ENCODE measurements around the gene SLC16A3. TPM values are rescaled to one million over a fixed set of nuclear protein-coding genes. Genes with fewer than 3 reads are reported as not detected.

The SLC16A3 gene
- total RNA-seq, 1 donor = 105 TPM

- Histone ChIP-seq H3K9me3 (ENCODE audit: low read depth, low read length) (no peaks in the 10 kb centered on the region), H3K4me3 (ENCODE audit: low read length) (no peak overlapping the region), H3K27me3 (ENCODE audit: insufficient read depth, low read length) (no peaks in the 10 kb centered on the region), H3K4me1 (ENCODE audit: insufficient read depth, low read length) (peaks cover 66% of the 10 kb centered on the region)
Observed at GRCh38 chr17:82269882-82270500, 41.1 kb downstream of the SLC16A3 start.

GRCh38 chr17:82270651-82271050 lies 41.8 kb downstream of the SLC16A3 start:
- no peaks in the 10 kb centered on the region for H3K9me3 ChIP-seq (ENCODE audit: low read depth, low read length)
- no peak overlapping the region for H3K4me3 ChIP-seq (ENCODE audit: low read length)
- no peaks in the 10 kb centered on the region for H3K27me3 ChIP-seq (ENCODE audit: insufficient read depth, low read length)
- peaks cover 66% of the 10 kb centered on the region for H3K4me1 ChIP-seq (ENCODE audit: insufficient read depth, low read length)

GRCh38 chr17:82271401-82271800 lies 42.6 kb downstream of the SLC16A3 start:
- no peak overlapping the region for H3K4me3 ChIP-seq (ENCODE audit: low read length)
- H3K27me3 ChIP-seq (ENCODE audit: insufficient read depth, low read length) = no peaks in the 10 kb centered on the region
- peaks cover 66% of the 10 kb centered on the region for H3K4me1 ChIP-seq (ENCODE audit: insufficient read depth, low read length)
- H3K9me3 ChIP-seq (ENCODE audit: low read depth, low read length) = no peaks in the 10 kb centered on the region

- Histone ChIP-seq H3K9me3 (ENCODE audit: low read depth, low read length) (no peaks in the 10 kb centered on the region), H3K4me1 (ENCODE audit: insufficient read depth, low read length) (peaks cover 56% of the 10 kb centered on the region), H3K27me3 (ENCODE audit: insufficient read depth, low read length) (no peaks in the 10 kb centered on the region), H3K4me3 (ENCODE audit: low read length) (peak overlapping the region; percentile 63)
Observed at GRCh38 chr17:82272495-82273326, 43.9 kb downstream of the SLC16A3 start.

GRCh38 chr17:82273327-82274133 lies 44.7 kb downstream of the SLC16A3 start, which contains the start of gene CSNK1D:
CSNK1D (minus strand) TSS chr17:82273700; CDS start chr17:82273381, 319 bp downstream.
- Histone ChIP-seq H3K4me1 (ENCODE audit: insufficient read depth, low read length) (peaks cover 51% of the 10 kb centered on the region), H3K27me3 (ENCODE audit: insufficient read depth, low read length) (no peaks in the 10 kb centered on the region), H3K9me3 (ENCODE audit: low read depth, low read length) (no peaks in the 10 kb centered on the region), H3K4me3 (ENCODE audit: low read length) (peak within 1 kb of the TSS; percentile 63)

GRCh38 chr17:82274134-82275020 lies 45.5 kb downstream of the SLC16A3 start:
- Histone ChIP-seq H3K4me1 (ENCODE audit: insufficient read depth, low read length) (peaks cover 51% of the 10 kb centered on the region), H3K9me3 (ENCODE audit: low read depth, low read length) (no peaks in the 10 kb centered on the region), H3K4me3 (ENCODE audit: low read length) (peak overlapping the region; percentile 63), H3K27me3 (ENCODE audit: insufficient read depth, low read length) (no peaks in the 10 kb centered on the region)

GRCh38 chr17:82275326-82275725 lies 46.5 kb downstream of the SLC16A3 start:
- Histone ChIP-seq H3K4me1 (ENCODE audit: insufficient read depth, low read length) (peaks cover 51% of the 10 kb centered on the region), H3K9me3 (ENCODE audit: low read depth, low read length) (no peaks in the 10 kb centered on the region), H3K27me3 (ENCODE audit: insufficient read depth, low read length) (no peaks in the 10 kb centered on the region), H3K4me3 (ENCODE audit: low read length) (no peak overlapping the region)

- Histone ChIP-seq H3K4me3 (ENCODE audit: low read length) (no peak overlapping the region), H3K27me3 (ENCODE audit: insufficient read depth, low read length) (no peaks in the 10 kb centered on the region), H3K9me3 (ENCODE audit: low read depth, low read length) (no peaks in the 10 kb centered on the region), H3K4me1 (ENCODE audit: insufficient read depth, low read length) (peaks cover 48% of the 10 kb centered on the region)
Observed at GRCh38 chr17:82276938-82277337, 48.1 kb downstream of the SLC16A3 start.

GRCh38 chr17:82277851-82278250 lies 49.0 kb downstream of the SLC16A3 start:
- Histone ChIP-seq H3K9me3 (ENCODE audit: low read depth, low read length) (no peaks in the 10 kb centered on the region), H3K4me3 (ENCODE audit: low read length) (no peak overlapping the region), H3K4me1 (ENCODE audit: insufficient read depth, low read length) (peaks cover 52% of the 10 kb centered on the region), H3K27me3 (ENCODE audit: insufficient read depth, low read length) (no peaks in the 10 kb centered on the region)

- H3K4me3 ChIP-seq (ENCODE audit: low read length) = no peak overlapping the region
- no peaks in the 10 kb centered on the region for H3K9me3 ChIP-seq (ENCODE audit: low read depth, low read length)
- peaks cover 56% of the 10 kb centered on the region for H3K4me1 ChIP-seq (ENCODE audit: insufficient read depth, low read length)
- H3K27me3 ChIP-seq (ENCODE audit: insufficient read depth, low read length) = no peaks in the 10 kb centered on the region
Observed at GRCh38 chr17:82278308-82278707, 49.5 kb downstream of the SLC16A3 start.

GRCh38 chr17:82278786-82279391 lies 50.0 kb downstream of the SLC16A3 start:
- H3K4me3 ChIP-seq (ENCODE audit: low read length) = no peak overlapping the region
- peaks cover 57% of the 10 kb centered on the region for H3K4me1 ChIP-seq (ENCODE audit: insufficient read depth, low read length)
- no peaks in the 10 kb centered on the region for H3K27me3 ChIP-seq (ENCODE audit: insufficient read depth, low read length)
- no peaks in the 10 kb centered on the region for H3K9me3 ChIP-seq (ENCODE audit: low read depth, low read length)

- Histone ChIP-seq H3K4me1 (ENCODE audit: insufficient read depth, low read length) (peaks cover 52% of the 10 kb centered on the region), H3K4me3 (ENCODE audit: low read length) (no peak overlapping the region), H3K27me3 (ENCODE audit: insufficient read depth, low read length) (no peaks in the 10 kb centered on the region), H3K9me3 (ENCODE audit: low read depth, low read length) (no peaks in the 10 kb centered on the region)
Observed at GRCh38 chr17:82280537-82280936, 51.7 kb downstream of the SLC16A3 start.

GRCh38 chr17:82281076-82281475 lies 52.2 kb downstream of the SLC16A3 start:
- Histone ChIP-seq H3K4me1 (ENCODE audit: insufficient read depth, low read length) (peaks cover 52% of the 10 kb centered on the region), H3K27me3 (ENCODE audit: insufficient read depth, low read length) (no peaks in the 10 kb centered on the region), H3K4me3 (ENCODE audit: low read length) (no peak overlapping the region), H3K9me3 (ENCODE audit: low read depth, low read length) (no peaks in the 10 kb centered on the region)

Measured in mononuclear cell (primary cell).